NK-92 treated with Interleukin-12 subunit alpha and Interleukin-12 subunit beta, amount 100 ng/mL, for 24 hours (cell line): ENCODE measurements around the gene GPNMB.

Source experiments
- DNase-seq: peaks from one replicate; lab custom pipeline; 2025; lab: John Stamatoyannopoulos, UW

The GPNMB gene

GRCh38 chr7:23273141-23273599 lies 26.6 kb downstream of the GPNMB start:
- peak; percentile 85 for DNase-seq

- no peak for DNase-seq
Observed at GRCh38 chr7:23275912-23276311, 29.3 kb downstream of the GPNMB start.

- DNase-seq = no peak
Observed at GRCh38 chr7:23276376-23276775, 29.8 kb downstream of the GPNMB start.

- DNase-seq = no peak
Observed at GRCh38 chr7:23276947-23277346, 30.4 kb downstream of the GPNMB start.

GRCh38 chr7:23277359-23277989 lies 30.9 kb downstream of the GPNMB start:
- no peak for DNase-seq

GRCh38 chr7:23279819-23280525 lies 33.4 kb downstream of the GPNMB start:
- DNase-seq = no peak

GRCh38 chr7:23283086-23283485 lies 36.5 kb downstream of the GPNMB start:
- DNase-seq = no peak

- no peak for DNase-seq
Observed at GRCh38 chr7:23284871-23285270, 38.3 kb downstream of the GPNMB start.

GRCh38 chr7:23285657-23286646 lies 39.4 kb downstream of the GPNMB start:
- no peak for DNase-seq

- DNase-seq = peak; percentile 53
Observed at GRCh38 chr7:23287612-23288011, 41.0 kb downstream of the GPNMB start.

GRCh38 chr7:23290993-23291392 lies 44.4 kb downstream of the GPNMB start:
- no peak for DNase-seq

GRCh38 chr7:23291957-23292560 lies 45.5 kb downstream of the GPNMB start:
- no peak for DNase-seq

GRCh38 chr7:23292623-23293022 lies 46.0 kb downstream of the GPNMB start:
- no peak for DNase-seq

GRCh38 chr7:23293500-23294073 lies 47.0 kb downstream of the GPNMB start:
- no peak for DNase-seq

GRCh38 chr7:23294549-23295400 lies 48.2 kb downstream of the GPNMB start:
- DNase-seq = no peak

- DNase-seq = no peak
Observed at GRCh38 chr7:23295401-23295697, 48.8 kb downstream of the GPNMB start.

GRCh38 chr7:23298141-23298881 lies 51.7 kb downstream of the GPNMB start:
- no peak for DNase-seq

GRCh38 chr7:23298885-23299769 lies 52.6 kb downstream of the GPNMB start, which contains the start of gene MALSU1:
TSS of gene MALSU1 (plus strand) at chr7:23299339. CDS start at chr7:23299353, 14 bp downstream.
- DNase-seq = peak; percentile 88

- DNase-seq = no peak
Observed at GRCh38 chr7:23299770-23300300, 53.3 kb downstream of the GPNMB start.
